ENCODE measurements around the gene RFPL4A. TPM values are rescaled to one million over a fixed set of nuclear protein-coding genes. Genes with fewer than 3 reads are reported as not detected.

RFPL4A gene
- total and polyA plus RNA-seq, 2 of the 13 experiments (the other 11 are each of a cell fraction or from before 2014, with no cell fraction given), result not detected

- no TSS peak for BruUV-seq (replicated peaks)
- H3K4me2 ChIP-seq (ENCODE audit: low read depth, low read length), result no peak overlapping the region
- H4K20me1 ChIP-seq (ENCODE audit: insufficient read depth, low read length), result no peaks in the 10 kb centered on the region
- ChIA-PET CTCF (ENCODE audit: low intra/inter-chr PET ratio, low total read pairs) (no interaction called here), POLR2A (no interaction called here)
- H3K27ac ChIP-seq (ENCODE audit: extremely low read length, insufficient read depth, low read length), result no peak overlapping the region
- FAIRE-seq (no peak), DNase-seq (ENCODE audit: low spot score) (no peak), ATAC-seq (no peak)
- in situ Hi-C loops (cut with HindIII; ENCODE audit: extremely low pct_ligation_motif_present, low pct_unique_long_range_greater_than_20kb) (no loop called here), intact Hi-C loops (cut with micrococcal nuclease; ENCODE audit: unreplicated experiment) (no loop called here)
- no peak overlapping the region for H3K9ac ChIP-seq (ENCODE audit: insufficient read depth, low read depth, low read length)
- H3K79me2 ChIP-seq (ENCODE audit: insufficient read depth, low read length), result no peaks in the 10 kb centered on the region
- H3K27me3 ChIP-seq (ENCODE audit: control insufficient read depth in 1 of 2, insufficient read depth in 2 of 2, low read length in 2 of 2), result peaks cover 0 to 12% of the 10 kb centered on the region in 2 experiments; a peak in 2 of 5 replicates
- no peak for TF ChIP-seq ZNF605 (CRISPR knock-in tag; IDR thresholded peaks at IDR 0.05)
- no peak for TF ChIP-seq RFXAP (CRISPR knock-in tag; IDR thresholded peaks at IDR 0.05; ENCODE audit: borderline replicate concordance)
- TF ChIP-seq ZNF136 (CRISPR knock-in tag; IDR thresholded peaks at IDR 0.05; ENCODE audit: low read depth), result no peak
- TF ChIP-seq MAFK (conservative IDR thresholded peaks at IDR 0.05 in 1 of 2, IDR thresholded peaks at IDR 0.05 in 1 of 2; ENCODE audit: low read length in 2 of 2), result peak in 1 of 2 experiments; percentile 52; a peak in 2 of 4 replicates
- TF ChIP-seq ATF7-NPFF (CRISPR knock-in tag; IDR thresholded peaks at IDR 0.05; ENCODE audit: low read depth), result no peak
- H3K4me3 ChIP-seq (replicated peaks in 1 of 3; ENCODE audit: insufficient read depth in 1 of 3, low read depth in 2 of 3, low read length in 3 of 3), result no peak overlapping the region
- no peak overlapping the region for H2AFZ ChIP-seq (ENCODE audit: low read length)
- no peaks in the 10 kb centered on the region for H3K4me1 ChIP-seq (ENCODE audit: insufficient read depth, low read length)
- no peaks in the 10 kb centered on the region for H3K36me3 ChIP-seq (replicated peaks in 1 of 2; ENCODE audit: control insufficient read depth in 1 of 2, insufficient read depth in 2 of 2, low read length in 2 of 2)
- 7% methylated on average over 5 of the region's 5 CpGs for WGBS (ENCODE audit: low lambda C conversion rate)
- no peaks in the 10 kb centered on the region for H3K9me3 ChIP-seq (ENCODE audit: low read length)
These were observed 22.2 kb downstream of the RFPL4A start for GRCh38 chr19:55781112-55781511.

- Histone ChIP-seq H3K27me3 (ENCODE audit: control insufficient read depth in 1 of 2, insufficient read depth in 2 of 2, low read length in 2 of 2) (peaks cover 1 to 15% of the 10 kb centered on the region in 2 experiments; a peak in 3 of 5 replicates), H3K27ac (ENCODE audit: extremely low read length, insufficient read depth, low read length) (no peak overlapping the region), H3K9me3 (ENCODE audit: low read length) (no peaks in the 10 kb centered on the region), H4K20me1 (ENCODE audit: insufficient read depth, low read length) (no peaks in the 10 kb centered on the region), H3K36me3 (replicated peaks in 1 of 2; ENCODE audit: control insufficient read depth in 1 of 2, insufficient read depth in 2 of 2, low read length in 2 of 2) (no peaks in the 10 kb centered on the region), H3K4me2 (ENCODE audit: low read depth, low read length) (no peak overlapping the region), H3K79me2 (ENCODE audit: insufficient read depth, low read length) (no peaks in the 10 kb centered on the region), H2AFZ (ENCODE audit: low read length) (no peak overlapping the region), H3K4me3 (replicated peaks in 1 of 3; ENCODE audit: insufficient read depth in 1 of 3, low read depth in 2 of 3, low read length in 3 of 3) (no peak overlapping the region), H3K4me1 (ENCODE audit: insufficient read depth, low read length) (no peaks in the 10 kb centered on the region), H3K9ac (ENCODE audit: insufficient read depth, low read depth, low read length) (no peak overlapping the region)
- BruUV-seq (replicated peaks), result no TSS peak
- no peak for FAIRE-seq
- POLR2A ChIA-PET, result no interaction called here
- intact Hi-C loops (cut with micrococcal nuclease; ENCODE audit: unreplicated experiment), result no loop called here
- CTCF ChIA-PET (ENCODE audit: low intra/inter-chr PET ratio, low total read pairs), result no interaction called here
- ATAC-seq, result no peak
- no peak for DNase-seq (ENCODE audit: low spot score)
- no peak for TF ChIP-seq NKX3-1 (CRISPR knock-in tag; IDR thresholded peaks at IDR 0.05)
- TF ChIP-seq KAT8 (CRISPR knock-in tag; IDR thresholded peaks at IDR 0.05), result no peak
- TF ChIP-seq ZNF792 (CRISPR knock-in tag; IDR thresholded peaks at IDR 0.05), result no peak
- TF ChIP-seq XBP1 (CRISPR knock-in tag; IDR thresholded peaks at IDR 0.05), result no peak
- TF ChIP-seq CBX5 (CRISPR knock-in tag; IDR thresholded peaks at IDR 0.05; ENCODE audit: borderline replicate concordance), result no peak
- TF ChIP-seq ZNF691 (CRISPR knock-in tag; IDR thresholded peaks at IDR 0.05; ENCODE audit: borderline replicate concordance, low read depth), result no peak
- no peak for TF ChIP-seq ZSCAN25 (CRISPR knock-in tag; IDR thresholded peaks at IDR 0.05)
- TF ChIP-seq MXD1 (CRISPR knock-in tag; IDR thresholded peaks at IDR 0.05), result no peak
- no peak for TF ChIP-seq KAT7 (CRISPR knock-in tag; IDR thresholded peaks at IDR 0.05; ENCODE audit: borderline replicate concordance)
- TF ChIP-seq ZNF441 (CRISPR knock-in tag; IDR thresholded peaks at IDR 0.05; ENCODE audit: borderline replicate concordance), result no peak
- TF ChIP-seq ZNF564 (CRISPR knock-in tag; IDR thresholded peaks at IDR 0.05), result no peak
- TF ChIP-seq ZBTB37 (CRISPR knock-in tag; IDR thresholded peaks at IDR 0.05), result no peak
- WGBS (ENCODE audit: low lambda C conversion rate), result 64% methylated on average over 11 of the region's 11 CpGs
- in situ Hi-C loops (cut with HindIII; ENCODE audit: extremely low pct_ligation_motif_present, low pct_unique_long_range_greater_than_20kb), result no loop called here
These were observed 36.1 kb downstream of the RFPL4A start for GRCh38 chr19:55795021-55795420.
